ENCODE measurements around the gene SALL4. TPM values are rescaled to one million over a fixed set of nuclear protein-coding genes. Genes with fewer than 3 reads are reported as not detected.
"Not testable (repeated sequence)": the region's sequence is repeated elsewhere in the genome, so short reads cannot be mapped to it uniquely, and the experiment has no call there.

The SALL4 gene
- total and polyA plus RNA-seq, 2 donors (not counting 1 experiment from before 2014, with no cell fraction given), result 0.15 to 1.5 TPM

GRCh38 chr20:51828762-51829161 is 26.4 kb upstream of the SALL4 start:
- no peak overlapping the region for H2AFZ ChIP-seq (ENCODE audit: low read length)

DNA sequence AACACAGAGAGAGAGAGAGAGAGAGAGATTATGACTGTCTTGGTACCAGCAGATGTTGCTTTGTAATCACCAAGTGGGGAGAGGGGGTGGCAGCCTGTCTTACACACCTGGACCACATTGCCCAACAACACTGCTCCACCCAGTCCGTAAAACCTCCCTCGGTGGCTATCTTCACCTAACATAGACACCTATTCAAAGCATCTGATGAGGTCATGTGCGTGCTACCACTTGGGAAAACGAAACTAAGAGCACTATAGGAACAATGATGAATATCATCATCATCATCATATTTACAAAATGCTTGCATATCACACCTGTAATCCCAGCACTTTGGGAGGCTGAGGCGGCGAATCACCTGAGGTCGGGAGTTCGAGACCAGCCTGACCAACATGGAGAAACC is 24.1 kb upstream of the SALL4 start:
- TF ChIP-seq CTCF (conservative IDR thresholded peaks at IDR 0.05 in 1 of 2, IDR thresholded peaks at IDR 0.05 in 1 of 2; ENCODE audit: low read depth in 1 of 2, low read length in 2 of 2), result no peak
- no peak for TF ChIP-seq EZH2 (IDR thresholded peaks at IDR 0.05; ENCODE audit: low read length, missing control alignments)
- no peaks in the 10 kb centered on the region for H4K20me1 ChIP-seq (ENCODE audit: control insufficient read depth, extremely low read depth, insufficient read depth, low read length)
- H3K79me2 ChIP-seq (ENCODE audit: control insufficient read depth, insufficient read depth, low read length), result no peaks in the 10 kb centered on the region
- H3K4me1 ChIP-seq (ENCODE audit: control insufficient read depth, extremely low read depth, insufficient read depth, low read length), result no peaks in the 10 kb centered on the region
- H3K27ac ChIP-seq (ENCODE audit: insufficient read depth, low read length), result no peak overlapping the region
- no peaks in the 10 kb centered on the region for H3K27me3 ChIP-seq (ENCODE audit: control insufficient read depth, insufficient read depth, low read length)
- no peak overlapping the region for H3K4me3 ChIP-seq (replicated peaks in 1 of 4; ENCODE audit: control extremely low read depth in 1 of 4, insufficient read depth in 1 of 4, low read depth in 3 of 4, low read length in 4 of 4)
- no peaks in the 10 kb centered on the region for H3K36me3 ChIP-seq (ENCODE audit: control insufficient read depth, insufficient read depth, low read length)
- no peak overlapping the region for H3K4me2 ChIP-seq (ENCODE audit: extremely low read depth, insufficient read depth, low read length)
- H2AFZ ChIP-seq (ENCODE audit: low read length), result no peak overlapping the region
- no peak for DNase-seq (ENCODE audit: low read depth in 2 of 2)
- H3K9ac ChIP-seq (ENCODE audit: insufficient read depth, low read length), result no peak overlapping the region
- no peaks in the 10 kb centered on the region for H3K9me3 ChIP-seq (ENCODE audit: control insufficient read depth, insufficient read depth, low read depth, low read length)

More at GRCh38 chr20:51828762-51829161, 26.4 kb upstream of the SALL4 start:
- no peak for TF ChIP-seq EZH2 (IDR thresholded peaks at IDR 0.05; ENCODE audit: low read length, missing control alignments)
- no peak for TF ChIP-seq CTCF (conservative IDR thresholded peaks at IDR 0.05 in 1 of 2, IDR thresholded peaks at IDR 0.05 in 1 of 2; ENCODE audit: low read depth in 1 of 2, low read length in 2 of 2)
- Histone ChIP-seq H3K27ac (ENCODE audit: insufficient read depth, low read length) (no peak overlapping the region), H3K9me3 (ENCODE audit: control insufficient read depth, insufficient read depth, low read depth, low read length) (no peaks in the 10 kb centered on the region), H3K27me3 (ENCODE audit: control insufficient read depth, insufficient read depth, low read length) (no peaks in the 10 kb centered on the region), H3K79me2 (ENCODE audit: control insufficient read depth, insufficient read depth, low read length) (no peaks in the 10 kb centered on the region), H3K4me2 (ENCODE audit: extremely low read depth, insufficient read depth, low read length) (no peak overlapping the region), H3K9ac (ENCODE audit: insufficient read depth, low read length) (no peak overlapping the region), H4K20me1 (ENCODE audit: control insufficient read depth, extremely low read depth, insufficient read depth, low read length) (no peaks in the 10 kb centered on the region), H3K4me1 (ENCODE audit: control insufficient read depth, extremely low read depth, insufficient read depth, low read length) (no peaks in the 10 kb centered on the region), H3K4me3 (replicated peaks in 1 of 4; ENCODE audit: control extremely low read depth in 1 of 4, insufficient read depth in 1 of 4, low read depth in 3 of 4, low read length in 4 of 4) (no peak overlapping the region), H3K36me3 (ENCODE audit: control insufficient read depth, insufficient read depth, low read length) (no peaks in the 10 kb centered on the region)
- no peak for DNase-seq (ENCODE audit: low read depth in 2 of 2)

DNA sequence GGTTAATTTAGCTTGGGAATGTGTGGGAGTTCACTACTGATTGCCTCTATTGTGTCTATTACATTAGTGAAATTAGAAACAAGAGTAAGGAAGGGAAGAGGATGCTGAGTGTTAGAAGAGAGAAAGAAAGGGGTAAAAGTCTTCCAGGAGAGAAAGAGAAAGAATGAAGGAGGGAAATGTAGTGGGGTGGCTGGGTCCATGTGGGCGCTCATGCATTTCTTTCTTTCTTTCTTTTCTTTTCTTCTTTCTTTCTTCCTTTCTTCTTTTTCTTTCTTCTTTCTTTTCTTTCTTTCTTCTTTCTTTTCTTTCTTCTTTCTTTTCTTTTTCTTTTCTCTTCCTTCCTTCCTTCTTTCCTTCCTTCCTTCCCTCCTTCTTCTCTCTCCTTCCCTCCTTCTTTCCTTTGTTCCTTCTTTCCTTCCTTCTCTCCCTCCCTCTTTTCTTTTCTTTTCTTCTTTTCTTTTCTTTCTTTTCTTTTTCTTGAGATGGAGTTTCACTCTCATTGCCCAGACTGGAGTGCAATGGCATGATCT is 16.2 kb upstream of the SALL4 start:
- TF ChIP-seq EZH2 (IDR thresholded peaks at IDR 0.05; ENCODE audit: low read length, missing control alignments), result no peak
- TF ChIP-seq CTCF (conservative IDR thresholded peaks at IDR 0.05 in 1 of 2, IDR thresholded peaks at IDR 0.05 in 1 of 2; ENCODE audit: low read depth in 1 of 2, low read length in 2 of 2), result no peak
- Histone ChIP-seq H3K4me2 (ENCODE audit: extremely low read depth, insufficient read depth, low read length) (no peak overlapping the region), H3K36me3 (ENCODE audit: control insufficient read depth, insufficient read depth, low read length) (no peaks in the 10 kb centered on the region), H3K27me3 (ENCODE audit: control insufficient read depth, insufficient read depth, low read length) (peaks cover 2% of the 10 kb centered on the region), H3K79me2 (ENCODE audit: control insufficient read depth, insufficient read depth, low read length) (no peaks in the 10 kb centered on the region), H3K9ac (ENCODE audit: insufficient read depth, low read length) (no peak overlapping the region), H3K9me3 (ENCODE audit: control insufficient read depth, insufficient read depth, low read depth, low read length) (no peaks in the 10 kb centered on the region), H3K27ac (ENCODE audit: insufficient read depth, low read length) (no peak overlapping the region), H3K4me3 (replicated peaks in 1 of 4; ENCODE audit: control extremely low read depth in 1 of 4, insufficient read depth in 1 of 4, low read depth in 3 of 4, low read length in 4 of 4) (no peak overlapping the region), H2AFZ (ENCODE audit: low read length) (no peak overlapping the region), H4K20me1 (ENCODE audit: control insufficient read depth, extremely low read depth, insufficient read depth, low read length) (no peaks in the 10 kb centered on the region), H3K4me1 (ENCODE audit: control insufficient read depth, extremely low read depth, insufficient read depth, low read length) (no peaks in the 10 kb centered on the region)
- no peak for DNase-seq (ENCODE audit: low read depth in 2 of 2)

- not testable (repeated sequence) for H3K9me3 ChIP-seq (ENCODE audit: control insufficient read depth, insufficient read depth, low read depth, low read length); H3K36me3 ChIP-seq (ENCODE audit: control insufficient read depth, insufficient read depth, low read length); H3K79me2 ChIP-seq (ENCODE audit: control insufficient read depth, insufficient read depth, low read length); H3K4me1 ChIP-seq (ENCODE audit: control insufficient read depth, extremely low read depth, insufficient read depth, low read length); DNase-seq (ENCODE audit: low read depth in 2 of 2); H3K27me3 ChIP-seq (ENCODE audit: control insufficient read depth, insufficient read depth, low read length); H3K27ac ChIP-seq (ENCODE audit: insufficient read depth, low read length); H3K4me3 ChIP-seq (replicated peaks in 1 of 4; ENCODE audit: control extremely low read depth in 1 of 4, insufficient read depth in 1 of 4, low read depth in 3 of 4, low read length in 4 of 4); H3K4me2 ChIP-seq (ENCODE audit: extremely low read depth, insufficient read depth, low read length); H3K9ac ChIP-seq (ENCODE audit: insufficient read depth, low read length); H2AFZ ChIP-seq (ENCODE audit: low read length); H4K20me1 ChIP-seq (ENCODE audit: control insufficient read depth, extremely low read depth, insufficient read depth, low read length)
Observed at GRCh38 chr20:51816856-51817255, 14.5 kb upstream of the SALL4 start.
